Stimulated activated CD8-positive, alpha-beta memory T cell treated with anti-CD3 and anti-CD28 coated beads, Interleukin-7, amount 100 ng/mL, for 1 hour (primary cell): ENCODE data around the gene PC.

Source experiments
- DNase-seq, 2 donors: peaks; one replicate each; pipeline ENCODE4 v3.0.0-alpha.2; 2020; ENCODE audit warnings: low read depth in 2 of 2

PC gene

GRCh38 chr11:66866511-66866986 is 91.6 kb downstream of the PC start:
- no peak for DNase-seq

- no peak for DNase-seq
Measured at GRCh38 chr11:66866007-66866406, 92.2 kb downstream of the PC start.

GRCh38 chr11:66864924-66865697 is 93.1 kb downstream of the PC start:
- no peak for DNase-seq

GRCh38 chr11:66864172-66864901 is 93.8 kb downstream of the PC start:
- no peak for DNase-seq

GRCh38 chr11:66863428-66864125 is 94.6 kb downstream of the PC start:
- DNase-seq, result no peak

- no peak for DNase-seq
Measured at GRCh38 chr11:66862559-66863037, 95.6 kb downstream of the PC start.

- DNase-seq, result no peak
Measured at GRCh38 chr11:66861774-66862558, 96.2 kb downstream of the PC start.

- DNase-seq, result no peak
Measured at GRCh38 chr11:66861038-66861773, 97.0 kb downstream of the PC start.

GRCh38 chr11:66860449-66860831 is 97.7 kb downstream of the PC start:
- no peak for DNase-seq

GRCh38 chr11:66859686-66860448 is 98.3 kb downstream of the PC start:
- DNase-seq, result no peak

- DNase-seq, result no peak
Measured at GRCh38 chr11:66858939-66859685, 99.1 kb downstream of the PC start.

GRCh38 chr11:66858186-66858938 is 99.8 kb downstream of the PC start:
- no peak for DNase-seq

- no peak for DNase-seq
Measured at GRCh38 chr11:66857927-66858185, 100.3 kb downstream of the PC start.

GRCh38 chr11:66857234-66857926 is 100.8 kb downstream of the PC start:
- DNase-seq, result no peak

GRCh38 chr11:66856496-66857233 is 101.5 kb downstream of the PC start, which contains the start of gene LRFN4:
Gene LRFN4 (plus strand): TSS chr11:66857064. CDS start chr11:66857745, 681 bp downstream.
- peak in 1 of 2 donors; percentile 8 for DNase-seq

GRCh38 chr11:66855574-66856495 is 102.3 kb downstream of the PC start:
- DNase-seq, result peak; percentile 30 to 50
